SIG-M5 treated with dmso at 0.1 percent for 504 hours (cell line): ENCODE results near the gene BCL7C.
"Not testable (repeated sequence)": the region's sequence is repeated elsewhere in the genome, so short reads cannot be mapped to it uniquely, and the experiment has no call there.

Source experiments
- DNase-seq: peaks from one replicate; lab custom pipeline; 2025; ENCODE audit not compliant: unreplicated experiment; lab: John Stamatoyannopoulos, UW

BCL7C gene

GRCh38 chr16:30896261-30896888 lies 2.5 kb upstream of the BCL7C start, which contains the start of gene CTF1:
TSS of gene CTF1 (plus strand) at chr16:30896614. CDS start at chr16:30896644, 30 bp downstream.
- no peak for DNase-seq

DNA sequence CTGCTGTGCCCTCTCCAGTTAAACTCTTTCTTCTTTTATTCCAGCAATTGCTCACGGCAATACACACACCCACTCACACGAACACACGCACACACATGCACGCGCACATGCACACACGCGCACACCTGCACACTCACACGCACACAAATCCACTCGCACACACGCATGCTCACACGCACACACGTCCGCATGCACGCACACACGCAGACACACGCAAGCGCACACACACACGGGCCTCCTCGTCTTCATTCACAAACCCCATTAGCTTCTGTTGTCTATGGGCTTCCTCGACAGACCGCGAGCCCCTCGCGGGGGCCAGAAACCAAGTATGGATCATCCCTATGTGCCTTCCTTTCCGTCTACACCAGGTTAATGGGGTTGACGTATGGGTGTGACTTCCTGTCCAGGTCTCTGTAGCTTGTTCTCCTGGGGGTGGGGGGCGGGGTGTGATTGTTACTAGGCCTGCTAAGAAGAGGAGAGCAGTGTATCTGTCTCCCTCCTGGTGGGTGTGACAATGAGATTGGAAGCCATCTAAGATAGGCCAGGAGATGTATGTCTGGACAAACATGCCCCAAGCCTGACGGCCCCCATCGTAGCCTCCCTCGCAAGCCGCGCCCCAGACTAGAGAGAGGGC lies 1.9 kb upstream of the BCL7C start:
- no peak for DNase-seq

GRCh38 chr16:30894540-30895368 lies 877 bp upstream of the BCL7C start:
- no peak for DNase-seq

DNA sequence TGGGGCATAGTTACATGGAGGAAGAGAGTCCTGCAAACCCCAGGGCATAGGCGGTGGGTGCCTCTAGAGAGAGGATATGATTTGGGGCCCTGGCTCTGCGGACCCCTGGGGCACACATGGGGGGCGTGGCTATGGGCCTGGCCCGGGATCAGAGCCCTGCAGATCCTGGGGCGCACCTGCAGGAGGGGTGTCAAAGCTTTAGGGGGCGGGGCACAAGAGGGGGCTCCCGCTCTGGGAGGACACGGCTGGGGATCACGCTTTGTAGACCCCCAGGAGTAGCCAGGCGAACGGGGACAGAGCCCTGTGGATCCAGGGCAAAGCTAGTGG lies 497 bp downstream of the BCL7C start:
- DNase-seq, result no peak

DNA sequence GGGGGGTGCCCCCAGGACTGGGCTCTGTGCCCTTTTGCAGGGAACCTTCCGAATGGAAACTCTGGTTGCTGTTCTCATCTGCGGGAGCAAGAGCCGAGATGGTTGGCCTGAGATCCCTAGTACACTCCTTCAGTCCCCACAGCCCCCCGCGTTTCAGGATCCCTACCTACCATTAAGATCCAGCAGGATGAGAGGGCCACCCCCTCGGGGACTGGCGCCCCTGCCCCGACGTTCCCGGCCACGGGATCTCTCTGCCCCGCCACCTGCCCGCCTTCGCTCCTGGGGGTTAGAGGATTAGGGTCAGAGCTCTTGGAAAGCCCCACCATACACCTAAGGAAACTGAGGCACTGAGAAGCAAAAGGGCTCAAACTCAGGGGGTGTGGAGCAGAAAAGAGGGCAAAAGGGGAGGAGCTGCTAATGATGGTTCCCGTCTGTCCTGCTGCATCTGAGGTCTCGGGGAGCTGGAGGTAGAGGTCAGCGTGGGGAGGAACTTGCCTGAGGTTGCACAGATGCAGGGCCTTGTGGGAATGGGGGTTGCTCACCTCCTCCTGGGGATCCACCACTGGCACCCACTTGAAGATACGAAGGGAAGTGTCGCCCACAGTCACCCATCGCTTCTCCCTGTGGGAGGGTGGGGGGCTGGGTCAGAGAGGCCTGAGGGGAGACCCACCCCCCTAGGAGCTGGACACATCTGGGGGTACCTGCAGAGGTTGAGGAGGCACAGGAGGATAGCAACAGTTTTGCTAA lies 1.0 kb downstream of the BCL7C start:
- DNase-seq, result no peak

GRCh38 chr16:30891043-30891823 lies 2.6 kb downstream of the BCL7C start:
- not testable (repeated sequence) for DNase-seq

DNA sequence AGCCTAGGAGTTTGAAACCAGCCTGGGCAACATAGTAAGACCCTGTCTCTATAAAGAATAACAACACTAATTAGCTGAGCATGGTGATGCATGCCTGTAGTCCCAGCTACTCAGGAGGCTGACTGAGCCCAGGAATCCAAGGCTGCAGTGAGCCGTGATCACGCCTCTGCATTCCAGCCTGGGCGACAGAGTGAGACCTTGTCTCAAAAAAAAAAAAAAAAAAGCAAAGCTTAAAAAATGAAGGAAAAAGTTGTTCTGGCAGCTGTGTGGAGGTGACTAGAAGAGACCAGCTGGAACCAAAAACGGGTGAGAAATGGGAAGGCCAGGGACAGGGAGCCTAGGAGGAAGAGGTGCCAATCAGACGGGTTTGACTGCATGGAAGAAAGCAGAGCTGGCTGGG lies 4.2 kb downstream of the BCL7C start:
- no peak for DNase-seq

DNA sequence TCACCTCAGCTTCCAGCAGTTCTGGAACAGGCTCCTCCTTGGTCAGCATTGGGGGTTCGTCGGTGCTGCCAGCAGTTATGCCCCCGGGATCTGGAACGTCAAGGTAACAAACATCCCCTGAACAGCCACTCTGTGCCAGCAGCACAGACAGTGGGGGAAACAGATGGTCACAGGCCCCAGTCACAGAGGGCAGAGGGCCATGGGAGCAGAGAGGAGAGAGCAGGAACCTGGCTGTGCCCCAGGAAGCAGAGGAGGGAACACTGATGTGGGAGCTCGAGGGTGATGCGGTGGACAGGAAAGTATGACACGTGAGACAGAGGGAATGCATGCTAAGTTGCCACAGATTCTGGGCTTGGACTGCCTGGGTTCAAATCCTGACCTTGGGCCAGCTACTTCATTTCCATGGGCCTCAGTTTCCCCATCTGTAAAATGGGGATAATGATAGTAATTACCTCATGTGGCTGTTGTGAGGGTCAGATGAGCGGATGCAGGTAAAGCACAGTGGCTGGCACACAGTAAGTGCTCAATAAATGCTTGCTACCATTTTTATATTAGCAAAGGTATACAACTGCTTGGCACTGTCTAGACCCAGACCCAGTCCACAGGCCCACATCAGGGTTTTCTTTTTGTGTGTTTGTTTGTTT lies 4.9 kb downstream of the BCL7C start:
- DNase-seq, result no peak

DNA sequence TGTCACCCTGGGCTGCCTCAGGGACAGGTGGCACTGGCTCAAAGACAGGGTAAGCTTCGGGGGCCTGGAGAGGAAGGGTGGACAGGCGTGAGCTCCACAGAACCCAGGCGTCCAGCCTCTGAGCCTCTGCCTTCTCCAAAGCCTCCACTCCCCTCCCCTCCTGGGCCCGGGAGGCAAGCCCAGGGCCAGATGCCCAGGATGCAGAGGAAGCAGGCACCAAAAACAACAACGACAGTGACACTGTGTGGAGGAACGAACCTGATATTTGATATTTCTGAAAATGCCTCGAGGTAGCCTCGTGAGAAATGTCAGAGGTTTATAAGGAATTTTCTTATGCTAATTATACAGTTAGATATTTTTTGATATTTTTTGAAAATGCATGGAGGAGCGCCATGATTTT lies 6.0 kb downstream of the BCL7C start:
- DNase-seq, result no peak

GRCh38 chr16:30886145-30886544 lies 7.7 kb downstream of the BCL7C start:
- no peak for DNase-seq

DNA sequence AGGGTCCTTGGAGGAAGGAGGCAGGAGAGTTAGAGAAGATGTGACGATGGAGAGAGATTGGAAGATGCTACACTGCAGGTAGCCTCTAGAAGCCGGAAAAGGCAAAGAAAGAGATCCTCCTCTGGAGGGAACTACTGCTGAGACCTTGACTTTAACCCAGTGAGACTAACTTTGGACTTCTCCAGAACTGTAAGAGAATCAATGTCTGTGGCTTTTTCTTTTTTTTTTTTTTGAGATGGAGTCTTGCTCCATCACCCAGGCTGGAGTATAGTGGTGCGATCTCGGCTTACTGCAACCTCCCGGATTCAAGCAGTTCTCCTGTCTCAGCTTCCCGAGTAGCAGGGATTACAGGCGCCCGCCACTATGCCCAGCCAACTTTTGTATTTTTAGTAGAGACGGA lies 8.7 kb downstream of the BCL7C start:
- no peak for DNase-seq

GRCh38 chr16:30884760-30885159 lies 9.1 kb downstream of the BCL7C start:
- no peak for DNase-seq

GRCh38 chr16:30882429-30883310 lies 11.2 kb downstream of the BCL7C start:
- no peak for DNase-seq

GRCh38 chr16:30876867-30877266 lies 17.0 kb downstream of the BCL7C start:
- DNase-seq, result no peak

- DNase-seq, result peak; percentile 79
Observed at GRCh38 chr16:30875871-30876801, 17.7 kb downstream of the BCL7C start.

- peak; percentile 86 for DNase-seq
Observed at GRCh38 chr16:30874821-30875717, 18.8 kb downstream of the BCL7C start.

- DNase-seq, result no peak
Observed at GRCh38 chr16:30874244-30874820, 19.5 kb downstream of the BCL7C start.
